ENCODE data around the gene EVX2.

DNA sequence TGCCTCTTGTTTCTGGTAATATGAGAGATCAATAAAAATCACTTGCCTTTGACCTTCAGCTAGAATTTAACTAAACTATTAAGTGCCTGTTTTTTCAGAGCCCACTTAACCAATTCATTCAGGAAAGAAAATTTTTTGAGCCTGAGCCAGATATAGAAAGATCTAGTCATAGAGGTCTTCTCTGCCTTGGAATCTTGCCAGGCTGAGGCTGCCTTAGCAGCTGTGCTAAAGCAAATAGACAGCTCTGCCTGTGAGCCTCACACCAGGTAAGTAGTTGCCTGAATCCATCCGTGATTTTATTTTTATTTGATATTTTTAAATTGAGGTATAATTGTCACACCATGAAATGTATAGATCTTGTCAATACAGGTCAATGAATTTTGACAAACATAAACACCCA lies 27.4 kb downstream of the EVX2 start:
- TF ChIP-seq, protein P1, sequence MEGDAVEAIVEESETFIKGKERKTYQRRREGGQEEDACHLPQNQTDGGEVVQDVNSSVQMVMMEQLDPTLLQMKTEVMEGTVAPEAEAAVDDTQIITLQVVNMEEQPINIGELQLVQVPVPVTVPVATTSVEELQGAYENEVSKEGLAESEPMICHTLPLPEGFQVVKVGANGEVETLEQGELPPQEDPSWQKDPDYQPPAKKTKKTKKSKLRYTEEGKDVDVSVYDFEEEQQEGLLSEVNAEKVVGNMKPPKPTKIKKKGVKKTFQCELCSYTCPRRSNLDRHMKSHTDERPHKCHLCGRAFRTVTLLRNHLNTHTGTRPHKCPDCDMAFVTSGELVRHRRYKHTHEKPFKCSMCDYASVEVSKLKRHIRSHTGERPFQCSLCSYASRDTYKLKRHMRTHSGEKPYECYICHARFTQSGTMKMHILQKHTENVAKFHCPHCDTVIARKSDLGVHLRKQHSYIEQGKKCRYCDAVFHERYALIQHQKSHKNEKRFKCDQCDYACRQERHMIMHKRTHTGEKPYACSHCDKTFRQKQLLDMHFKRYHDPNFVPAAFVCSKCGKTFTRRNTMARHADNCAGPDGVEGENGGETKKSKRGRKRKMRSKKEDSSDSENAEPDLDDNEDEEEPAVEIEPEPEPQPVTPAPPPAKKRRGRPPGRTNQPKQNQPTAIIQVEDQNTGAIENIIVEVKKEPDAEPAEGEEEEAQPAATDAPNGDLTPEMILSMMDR (conservative IDR thresholded peaks at IDR 0.05; ENCODE audit: low read depth, low read length) = no peak
- TF ChIP-seq SMC3 (IDR thresholded peaks at IDR 0.05; ENCODE audit: low read depth, low read length) (no peak), POLR2A (IDR thresholded peaks at IDR 0.05; ENCODE audit: low read depth, low read length) (no peak), RFX5 (IDR thresholded peaks at IDR 0.05; ENCODE audit: low read depth, low read length) (no peak), BHLHE40 (IDR thresholded peaks at IDR 0.05; ENCODE audit: low read depth, low read length) (no peak), CEBPB (IDR thresholded peaks at IDR 0.05; ENCODE audit: low read depth, low read length) (no peak)

Measured in IMR-90 (cell line).